ENCODE measurements around the gene MCTP2. TPM values are rescaled to one million over a fixed set of nuclear protein-coding genes. Genes with fewer than 3 reads are reported as not detected.
A peak's percentile ranks its signal among the peaks of the same experiment; 100 is the strongest.

The MCTP2 gene
- total and polyA plus RNA-seq, 2 of the 13 experiments (the other 11 are each of a cell fraction or from before 2014, with no cell fraction given), result 5.1 to 8.6 TPM

- TF ChIP-seq HNF1A (IDR thresholded peaks at IDR 0.05; ENCODE audit: low read depth) (peak; percentile 73), HNF1A (CRISPR knock-in tag; IDR thresholded peaks at IDR 0.05; ENCODE audit: borderline replicate concordance) (no peak; the same call in 1 of the 2 replicates), CEBPB (IDR thresholded peaks at IDR 0.05; ENCODE audit: borderline replicate concordance, low read depth, low read length) (peak; percentile 36; the same call in 1 of the 2 replicates), CEBPG (CRISPR knock-in tag; IDR thresholded peaks at IDR 0.05) (peak; percentile 33; the same call in 1 of the 2 replicates), GPBP1L1 (CRISPR knock-in tag; IDR thresholded peaks at IDR 0.05) (no peak), FOSL1 (CRISPR knock-in tag; IDR thresholded peaks at IDR 0.05; ENCODE audit: borderline replicate concordance) (no peak)
- TF ChIP-seq, protein P1, sequence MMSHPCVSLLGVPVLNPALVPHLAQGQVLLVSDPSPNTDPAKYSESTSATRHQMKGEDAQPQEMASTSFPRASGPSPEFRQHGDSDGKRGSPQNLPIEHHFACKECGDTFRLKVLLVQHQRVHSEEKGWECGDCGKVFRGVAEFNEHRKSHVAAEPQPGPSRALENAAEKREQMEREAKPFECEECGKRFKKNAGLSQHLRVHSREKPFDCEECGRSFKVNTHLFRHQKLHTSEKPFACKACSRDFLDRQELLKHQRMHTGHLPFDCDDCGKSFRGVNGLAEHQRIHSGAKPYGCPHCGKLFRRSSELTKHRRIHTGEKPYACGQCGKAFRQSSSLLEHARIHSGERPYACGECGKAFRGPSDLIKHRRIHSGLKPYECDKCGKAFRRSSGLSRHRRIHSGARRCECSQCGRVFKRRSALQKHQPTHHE (CRISPR knock-in tag; IDR thresholded peaks at IDR 0.05; ENCODE audit: borderline replicate concordance), result no peak
Measured at GRCh38 chr15:94467034-94467433, 235.7 kb downstream of the MCTP2 start (continued).

Measured in HepG2 (cell line).